ENCODE data around the gene MED29.
A peak's percentile ranks its signal among the peaks of the same experiment; 100 is the strongest.

The MED29 gene

GRCh38 chr19:39397360-39398296, 6.5 kb downstream of the MED29 start:
- DNase-seq (ENCODE audit: low read depth in 1 of 2, low spot score in 1 of 2), result peak; percentile 87 to 94

DNA sequence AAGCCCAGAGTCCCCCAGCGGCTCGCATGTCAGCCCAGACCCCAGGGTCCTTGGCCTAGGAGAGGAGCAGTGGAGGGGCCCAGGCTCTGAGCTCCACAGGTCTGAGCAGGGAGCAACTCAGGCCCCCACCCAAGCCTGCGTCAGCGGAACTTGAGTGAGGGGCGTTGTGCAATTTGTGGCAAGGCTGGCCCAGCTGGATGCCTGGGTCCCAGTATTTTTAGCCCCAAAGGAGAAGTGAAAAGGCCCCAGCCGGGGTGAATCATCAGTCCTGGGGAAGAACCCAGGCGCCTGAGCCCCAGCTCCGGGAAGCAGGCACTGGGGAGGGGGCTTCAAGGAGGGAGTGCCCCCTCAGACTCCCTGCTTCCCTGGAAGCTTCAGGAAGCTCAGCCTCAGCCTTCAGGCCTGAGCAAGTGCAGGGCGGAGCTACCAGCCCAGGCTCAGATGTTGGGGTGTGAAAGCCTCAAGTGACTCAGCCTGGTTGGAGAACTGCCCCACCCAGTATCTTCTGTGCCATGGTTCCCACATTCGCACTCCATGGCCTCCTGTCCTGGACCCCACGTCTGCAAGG, 7.2 kb downstream of the MED29 start:
- DNase-seq (ENCODE audit: low read depth in 1 of 2, low spot score in 1 of 2), result no peak

- no peak for DNase-seq (ENCODE audit: low read depth in 1 of 2, low spot score in 1 of 2)
Measured at GRCh38 chr19:39399668-39400050, 8.5 kb downstream of the MED29 start.

DNA sequence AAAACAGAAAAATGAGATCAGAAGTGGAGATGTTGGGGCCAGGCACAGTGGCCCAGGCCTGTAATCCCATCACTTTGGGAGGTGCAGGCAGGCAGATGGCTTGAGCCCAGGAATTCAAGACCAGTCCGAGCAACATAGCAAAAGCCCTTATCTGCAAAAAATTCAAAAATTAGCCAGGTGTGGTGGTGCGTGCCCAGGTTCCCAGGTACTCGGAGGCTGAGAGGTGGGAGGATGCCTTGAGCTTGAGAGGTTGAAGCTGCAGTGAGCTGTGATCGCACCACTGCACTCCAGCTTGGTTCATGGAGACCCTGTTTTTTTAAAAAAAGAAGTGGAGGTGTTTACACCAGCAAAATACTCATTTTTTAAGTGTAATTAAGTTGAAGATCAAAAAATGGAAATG, 8.9 kb downstream of the MED29 start:
- no peak for DNase-seq (ENCODE audit: low read depth in 1 of 2, low spot score in 1 of 2)

DNA sequence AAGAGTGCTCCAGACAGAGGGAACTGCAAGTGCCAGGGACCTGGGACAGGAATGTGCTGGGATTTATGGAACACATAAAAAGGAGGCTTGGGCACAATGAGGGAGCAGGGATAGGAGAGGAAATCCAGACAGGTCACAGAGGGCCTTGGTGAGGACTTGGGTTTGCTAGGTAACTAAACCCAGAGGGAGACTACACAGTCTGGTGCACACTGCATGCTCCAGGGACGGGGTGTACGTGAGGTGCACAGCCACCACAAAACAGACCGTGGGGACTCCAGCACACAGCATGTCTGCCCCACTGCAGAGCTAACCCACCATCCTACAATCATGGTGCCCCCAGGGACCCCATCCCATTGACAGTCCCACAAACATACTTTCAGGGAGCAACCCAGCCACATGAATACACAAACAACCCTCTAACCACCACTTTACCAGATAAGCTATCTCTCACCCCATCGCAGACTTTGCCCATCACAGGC, 9.9 kb downstream of the MED29 start:
- no peak for DNase-seq (ENCODE audit: low read depth in 1 of 2, low spot score in 1 of 2)

GRCh38 chr19:39401549-39402345, 10.6 kb downstream of the MED29 start:
- peak; percentile 68 to 69 for DNase-seq (ENCODE audit: low read depth in 1 of 2, low spot score in 1 of 2)

DNA sequence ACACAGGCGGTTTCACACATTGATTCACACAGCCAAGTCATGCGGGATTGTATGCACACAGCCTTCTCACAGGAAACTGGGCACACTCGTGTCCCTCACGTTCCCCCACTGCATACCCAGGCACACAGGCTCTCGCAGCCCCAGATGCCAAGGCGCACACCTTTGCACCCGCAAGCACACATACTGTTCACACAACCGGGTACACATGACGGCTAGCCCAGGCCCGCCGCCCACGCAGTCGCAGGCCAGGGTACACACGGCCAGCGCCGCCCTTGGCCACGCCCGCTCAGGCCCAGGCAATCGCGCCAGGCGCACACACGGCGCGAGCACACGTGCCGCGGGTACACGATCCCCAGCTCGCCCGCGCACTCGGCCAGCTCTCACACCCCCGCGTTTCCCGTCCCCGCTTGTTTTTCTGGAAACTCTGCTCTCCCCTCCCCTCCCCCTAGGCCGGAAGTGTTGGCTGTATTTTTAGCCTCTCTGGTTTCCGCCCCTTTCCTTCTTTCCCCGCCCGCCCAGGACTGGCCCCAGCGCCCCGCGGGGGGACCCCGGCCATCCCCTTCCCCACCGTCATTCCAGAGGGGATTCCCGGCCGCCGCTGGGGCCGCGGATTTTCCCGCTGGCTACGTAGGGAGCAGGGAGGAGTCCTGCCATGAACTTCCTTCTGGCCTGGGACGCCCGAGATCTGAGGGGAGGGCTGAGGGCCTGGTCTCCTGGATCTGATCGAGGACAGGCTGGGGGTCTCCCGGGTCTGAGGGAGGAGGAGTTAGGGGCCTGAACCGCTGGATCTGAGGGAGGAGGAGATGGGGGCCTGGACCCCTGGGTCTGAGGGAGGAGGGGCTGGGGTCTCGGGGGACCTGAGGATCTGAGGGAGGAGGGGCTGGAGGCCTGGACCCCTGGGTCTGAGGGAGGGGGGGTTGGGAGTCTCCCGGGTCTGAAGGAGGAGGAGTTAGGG, 11.4 kb downstream of the MED29 start:
- DNase-seq (ENCODE audit: low read depth in 1 of 2, low spot score in 1 of 2), result peak; percentile 61 to 76

DNA sequence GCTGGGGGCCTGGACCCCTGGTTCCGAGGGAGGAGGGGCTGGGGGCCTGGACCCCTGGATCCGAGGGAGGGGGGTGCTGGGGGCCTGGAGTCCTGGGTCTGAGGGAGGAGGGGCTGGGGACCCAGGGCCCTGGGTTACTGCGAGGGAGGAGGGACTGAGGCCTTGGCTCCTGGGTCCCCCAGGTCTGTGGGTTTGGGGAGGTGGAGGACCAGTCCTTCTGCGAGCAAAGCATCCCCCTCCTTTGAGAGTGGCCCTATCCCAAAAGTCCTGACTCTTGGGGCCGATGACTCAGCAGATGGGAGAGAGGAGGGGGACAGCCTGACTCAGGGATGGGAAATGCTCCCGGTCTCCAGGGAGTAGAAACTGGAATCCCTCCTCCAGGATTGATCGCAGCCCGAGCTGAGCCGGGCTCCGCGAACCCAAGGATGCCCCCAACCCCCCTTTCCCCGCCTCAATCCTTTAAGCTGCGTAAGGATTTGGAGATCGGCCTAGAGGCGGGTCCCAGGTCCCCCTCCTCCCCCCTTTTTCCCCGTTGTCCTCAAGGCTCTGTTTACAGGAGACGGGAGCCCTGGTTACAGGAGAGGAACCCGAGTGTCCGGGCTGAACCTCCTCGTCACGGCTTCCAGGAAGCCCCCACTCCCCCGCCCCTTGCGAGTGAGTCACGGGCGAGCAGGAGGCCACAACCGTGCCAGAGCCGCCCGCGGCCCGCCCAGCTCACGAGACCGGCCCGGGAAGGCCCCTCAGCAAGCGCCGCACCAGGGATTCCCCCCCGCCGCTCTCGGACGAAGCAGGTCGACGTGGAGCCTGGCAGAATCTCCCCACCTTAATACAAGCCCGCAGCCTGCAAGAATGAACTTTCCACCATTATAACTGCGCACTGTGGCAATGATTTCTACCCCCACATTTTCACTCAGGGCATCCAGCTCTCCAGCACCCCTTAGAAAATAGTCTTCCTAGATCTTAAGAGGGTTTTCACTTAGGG, 12.4 kb downstream of the MED29 start:
- DNase-seq (ENCODE audit: low read depth in 1 of 2, low spot score in 1 of 2), result peak; percentile 87 to 95

DNA sequence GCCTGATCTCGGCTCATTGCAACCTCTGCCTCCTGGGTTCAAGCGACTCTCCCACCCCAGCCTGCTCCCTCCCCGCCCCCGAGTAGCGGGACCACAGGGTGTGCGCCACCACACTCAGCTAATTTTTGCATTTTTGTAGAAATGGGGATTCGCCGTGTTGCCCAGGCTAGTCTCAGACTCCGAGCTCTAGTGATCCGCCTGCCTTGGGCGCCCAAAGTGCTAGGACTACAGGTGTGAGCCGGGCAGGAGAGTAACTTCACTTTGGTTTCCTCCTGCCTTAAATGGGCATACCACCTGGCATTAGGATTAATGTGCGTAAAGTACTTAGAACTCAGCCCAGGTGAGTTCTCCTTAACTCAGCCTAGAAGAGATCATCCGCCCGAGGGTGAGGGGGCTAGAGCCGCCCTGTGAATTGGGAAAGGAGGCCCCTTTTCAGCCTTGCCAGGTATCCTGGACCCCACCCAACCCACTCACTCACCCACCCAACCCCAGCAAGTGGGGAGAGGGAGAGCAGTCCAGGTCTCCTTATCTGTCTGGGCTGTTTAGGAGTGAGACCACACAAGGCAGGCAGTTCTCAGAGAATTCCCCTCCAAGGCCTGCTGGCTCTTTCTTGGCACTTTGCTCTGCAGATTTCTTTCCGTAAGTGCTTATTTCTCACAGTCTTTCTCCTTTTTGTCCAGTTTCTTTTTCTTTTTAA, 14.2 kb downstream of the MED29 start:
- DNase-seq (ENCODE audit: low read depth in 1 of 2, low spot score in 1 of 2), result no peak

GRCh38 chr19:39405958-39406655, 14.9 kb downstream of the MED29 start:
- DNase-seq (ENCODE audit: low read depth in 1 of 2, low spot score in 1 of 2), result peak; percentile 70 to 80

- peak; percentile 80 to 84 for DNase-seq (ENCODE audit: low read depth in 1 of 2, low spot score in 1 of 2)
Measured at GRCh38 chr19:39406656-39407409, 15.7 kb downstream of the MED29 start, which contains the start of gene ZFP36. Gene ZFP36 (plus strand): TSS chr19:39406847. CDS start chr19:39406905, 58 bp downstream.

- no peak for DNase-seq (ENCODE audit: low read depth in 1 of 2, low spot score in 1 of 2)
Measured at GRCh38 chr19:39407410-39407659, 16.2 kb downstream of the MED29 start.

GRCh38 chr19:39407660-39408391, 16.6 kb downstream of the MED29 start:
- peak; percentile 48 to 58 for DNase-seq (ENCODE audit: low read depth in 1 of 2, low spot score in 1 of 2)

DNA sequence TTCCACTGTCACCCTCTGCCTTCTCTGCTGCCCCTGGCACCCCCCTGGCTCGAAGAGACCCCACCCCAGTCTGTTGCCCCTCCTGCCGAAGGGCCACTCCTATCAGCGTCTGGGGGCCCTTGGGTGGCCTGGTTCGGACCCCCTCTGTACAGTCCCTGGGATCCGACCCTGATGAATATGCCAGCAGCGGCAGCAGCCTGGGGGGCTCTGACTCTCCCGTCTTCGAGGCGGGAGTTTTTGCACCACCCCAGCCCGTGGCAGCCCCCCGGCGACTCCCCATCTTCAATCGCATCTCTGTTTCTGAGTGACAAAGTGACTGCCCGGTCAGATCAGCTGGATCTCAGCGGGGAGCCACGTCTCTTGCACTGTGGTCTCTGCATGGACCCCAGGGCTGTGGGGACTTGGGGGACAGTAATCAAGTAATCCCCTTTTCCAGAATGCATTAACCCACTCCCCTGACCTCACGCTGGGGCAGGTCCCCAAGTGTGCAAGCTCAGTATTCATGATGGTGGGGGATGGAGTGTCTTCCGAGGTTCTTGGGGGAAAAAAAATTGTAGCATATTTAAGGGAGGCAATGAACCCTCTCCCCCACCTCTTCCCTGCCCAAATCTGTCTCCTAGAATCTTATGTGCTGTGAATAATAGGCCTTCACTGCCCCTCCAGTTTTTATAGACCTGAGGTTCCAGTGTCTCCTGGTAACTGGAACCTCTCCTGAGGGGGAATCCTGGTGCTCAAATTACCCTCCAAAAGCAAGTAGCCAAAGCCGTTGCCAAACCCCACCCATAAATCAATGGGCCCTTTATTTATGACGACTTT, 17.4 kb downstream of the MED29 start:
- DNase-seq (ENCODE audit: low read depth in 1 of 2, low spot score in 1 of 2), result no peak

DNA sequence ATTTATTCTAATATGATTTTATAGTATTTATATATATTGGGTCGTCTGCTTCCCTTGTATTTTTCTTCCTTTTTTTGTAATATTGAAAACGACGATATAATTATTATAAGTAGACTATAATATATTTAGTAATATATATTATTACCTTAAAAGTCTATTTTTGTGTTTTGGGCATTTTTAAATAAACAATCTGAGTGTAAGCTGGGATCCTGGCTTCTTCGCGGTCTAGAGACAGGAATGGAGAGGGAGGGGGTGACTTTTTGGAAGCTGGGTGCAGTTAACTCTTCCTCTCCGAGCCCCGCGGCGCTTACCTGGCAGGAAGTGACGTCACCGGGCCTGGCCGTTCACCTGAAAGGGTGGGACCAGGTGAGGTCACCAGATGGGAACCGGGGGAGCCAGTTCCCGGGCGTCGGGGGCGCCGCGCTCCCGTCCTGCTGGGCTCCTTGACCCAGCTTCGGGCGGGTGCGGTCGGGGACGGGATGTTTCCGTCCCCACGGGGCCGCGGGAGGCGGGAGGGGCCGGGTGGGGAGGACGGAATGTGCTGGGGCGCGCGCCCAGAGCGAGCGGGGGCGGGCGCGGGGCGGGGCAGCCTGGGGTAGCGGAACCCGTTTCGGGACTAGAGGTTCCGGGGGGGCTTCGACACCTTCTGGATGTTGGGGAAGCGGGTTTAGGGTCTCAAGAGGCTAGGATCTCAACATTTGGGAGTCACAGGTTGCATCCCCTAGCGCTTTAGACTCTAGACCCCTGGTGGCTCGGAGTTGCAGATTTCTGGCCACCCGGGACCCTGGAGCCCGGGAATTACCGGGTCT, 18.2 kb downstream of the MED29 start:
- peak; percentile 63 to 67 for DNase-seq (ENCODE audit: low read depth in 1 of 2, low spot score in 1 of 2)
